Activated effector memory CD4-positive, alpha-beta T cell treated with anti-CD3 and anti-CD28 coated beads, Interleukin-2, amount 50 U/mL, for 16 hours (primary cell): ENCODE data around the gene PDLIM1.

Source experiments
- DNase-seq: peaks from one replicate; pipeline ENCODE4 v3.0.0-alpha.2; 2020

The PDLIM1 gene

GRCh38 chr10:95314192-95314918 lies 23.6 kb upstream of the PDLIM1 start:
- DNase-seq: no peak

GRCh38 chr10:95312986-95313495 lies 22.2 kb upstream of the PDLIM1 start:
- DNase-seq: no peak

- no peak for DNase-seq
Measured at GRCh38 chr10:95312257-95312656, 21.5 kb upstream of the PDLIM1 start.

DNA sequence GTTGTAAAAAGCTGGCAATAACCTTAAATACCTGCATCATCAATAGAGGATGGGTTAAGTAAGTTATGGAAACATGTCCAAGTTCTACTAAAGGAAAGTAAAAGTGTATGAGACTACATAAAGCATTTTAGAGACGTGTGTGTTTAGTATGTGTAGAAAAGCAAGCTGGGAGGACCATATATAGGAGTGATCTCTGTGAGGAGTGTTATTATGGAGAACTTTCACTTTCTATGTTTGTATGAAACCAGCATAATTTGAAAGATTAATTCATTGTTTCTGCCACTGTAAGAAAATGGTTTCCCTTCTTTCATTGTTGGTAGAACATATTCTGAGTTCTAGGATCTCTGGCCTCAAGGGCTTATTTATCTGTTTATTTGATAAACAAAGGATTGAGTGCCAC lies 19.2 kb upstream of the PDLIM1 start:
- DNase-seq: no peak

DNA sequence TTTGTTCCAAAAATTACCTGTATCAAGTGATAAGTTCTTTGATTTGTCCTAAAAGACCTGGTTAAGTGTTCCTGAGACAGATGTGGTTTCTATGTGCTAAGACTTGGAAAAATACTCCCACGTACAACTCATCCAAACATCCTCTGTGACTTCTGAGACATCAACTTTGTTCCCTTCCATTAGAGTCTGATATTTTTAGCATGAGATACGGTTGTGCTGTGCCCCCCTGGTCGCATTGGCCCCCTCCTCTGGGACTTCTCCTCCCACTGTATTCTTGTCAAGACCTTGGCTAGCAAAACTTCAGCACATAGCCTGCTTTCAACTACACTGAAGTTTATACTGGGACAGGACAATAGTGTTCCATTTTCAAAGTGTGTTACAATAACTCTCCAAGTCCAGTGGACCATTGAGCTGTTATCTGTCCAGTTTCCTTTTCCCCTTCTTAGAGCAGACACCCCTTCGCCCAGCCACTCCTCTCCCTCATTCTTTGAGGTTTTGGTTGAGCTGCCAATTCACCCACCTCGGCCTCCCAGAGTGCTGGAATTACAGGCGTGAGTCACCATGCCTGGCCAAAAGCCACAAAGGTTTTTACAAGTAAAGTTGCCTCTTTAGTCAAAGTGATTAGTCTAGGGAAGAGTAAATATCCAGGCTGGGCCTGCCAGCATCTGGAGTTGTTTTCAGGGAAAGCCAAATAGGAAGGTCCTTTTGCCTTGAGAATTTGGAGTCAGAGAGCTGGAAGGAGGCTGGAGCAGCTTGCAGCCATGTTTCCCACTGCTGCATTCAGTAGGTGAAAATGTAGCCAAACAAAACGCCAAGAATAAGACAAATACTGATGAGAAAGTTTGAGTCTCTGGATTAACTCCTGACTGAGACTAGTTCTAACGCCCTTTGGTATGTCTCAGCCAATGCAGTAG lies 17.8 kb upstream of the PDLIM1 start:
- no peak for DNase-seq

- DNase-seq: no peak
Measured at GRCh38 chr10:95306851-95307250, 16.0 kb upstream of the PDLIM1 start.

GRCh38 chr10:95306318-95306650 lies 15.5 kb upstream of the PDLIM1 start:
- no peak for DNase-seq

DNA sequence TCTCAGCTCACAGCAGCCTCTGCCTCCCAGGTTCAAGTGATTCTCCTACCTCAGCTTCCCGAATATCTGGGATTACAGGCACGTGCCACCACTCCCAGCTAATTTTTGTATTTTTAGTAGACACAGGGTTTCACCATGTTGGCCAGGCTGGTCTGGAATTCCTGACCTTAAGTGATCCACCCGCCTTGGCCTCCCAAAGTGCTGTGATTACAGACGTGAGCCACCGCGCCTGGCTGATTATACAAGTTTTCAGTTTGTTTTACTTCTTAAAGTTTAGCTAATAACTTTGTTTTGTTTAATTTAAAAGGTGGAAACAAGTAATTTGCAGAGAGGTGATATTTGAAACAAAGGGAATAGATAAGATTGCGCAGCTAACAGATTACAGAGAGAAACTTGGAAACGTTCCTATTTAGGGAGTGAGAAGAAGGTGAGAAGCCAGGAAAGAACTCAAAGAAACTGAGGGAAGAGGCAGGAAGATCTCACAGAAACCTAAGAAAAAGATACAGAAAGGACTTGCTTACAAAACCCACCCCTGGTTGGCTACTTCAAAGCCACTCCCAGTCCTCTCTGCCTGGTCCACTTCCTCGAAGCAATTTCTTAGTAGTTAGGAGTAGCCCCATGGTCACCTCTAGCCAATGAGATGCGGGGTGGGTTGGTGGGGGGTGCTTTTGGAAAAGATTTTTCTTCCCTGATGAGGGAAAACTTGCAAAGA lies 15.0 kb upstream of the PDLIM1 start:
- DNase-seq: no peak

DNA sequence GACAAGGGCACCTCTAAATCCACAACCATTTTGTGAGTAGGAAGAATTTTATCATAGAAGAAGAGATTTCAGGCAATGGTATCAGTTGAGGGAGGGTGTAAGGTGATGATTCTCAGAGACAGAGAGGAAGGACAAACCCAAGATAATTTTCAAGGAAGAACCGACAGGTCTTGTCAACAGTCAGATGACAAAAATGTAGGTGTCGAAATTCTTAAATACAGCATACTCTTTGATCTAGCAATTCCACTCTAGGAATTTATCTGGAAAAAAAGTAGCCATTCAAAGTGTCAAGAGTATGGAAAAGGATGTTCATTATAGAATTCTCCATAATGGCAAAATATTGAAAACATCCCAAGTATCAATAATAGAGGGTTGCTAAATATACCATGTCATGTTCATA lies 14.2 kb upstream of the PDLIM1 start:
- DNase-seq: no peak

GRCh38 chr10:95304463-95304862 lies 13.7 kb upstream of the PDLIM1 start:
- DNase-seq: no peak

- no peak for DNase-seq
Measured at GRCh38 chr10:95303950-95304349, 13.1 kb upstream of the PDLIM1 start.

- DNase-seq: no peak
Measured at GRCh38 chr10:95303535-95303934, 12.7 kb upstream of the PDLIM1 start.

- no peak for DNase-seq
Measured at GRCh38 chr10:95300022-95300539, 9.3 kb upstream of the PDLIM1 start.

DNA sequence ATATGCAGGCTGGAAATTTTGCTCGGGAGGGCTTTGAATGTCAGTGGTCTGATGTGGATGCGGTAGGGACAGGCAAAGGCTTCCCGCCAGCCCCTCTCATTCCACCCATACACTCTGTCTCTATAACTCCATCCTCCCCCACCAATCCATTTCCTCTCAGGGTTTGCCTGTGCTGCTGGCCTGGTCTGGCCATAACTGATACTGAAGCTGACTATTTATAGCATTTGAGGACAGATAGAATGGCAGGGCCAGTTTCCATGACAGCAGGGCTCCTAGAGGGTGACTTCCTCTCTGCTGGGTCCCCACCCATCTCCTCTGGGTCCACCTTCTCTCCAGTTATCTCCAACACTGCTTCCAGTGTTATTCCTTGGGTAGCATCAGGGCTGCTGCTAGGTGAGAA lies 6.6 kb upstream of the PDLIM1 start:
- DNase-seq: no peak

DNA sequence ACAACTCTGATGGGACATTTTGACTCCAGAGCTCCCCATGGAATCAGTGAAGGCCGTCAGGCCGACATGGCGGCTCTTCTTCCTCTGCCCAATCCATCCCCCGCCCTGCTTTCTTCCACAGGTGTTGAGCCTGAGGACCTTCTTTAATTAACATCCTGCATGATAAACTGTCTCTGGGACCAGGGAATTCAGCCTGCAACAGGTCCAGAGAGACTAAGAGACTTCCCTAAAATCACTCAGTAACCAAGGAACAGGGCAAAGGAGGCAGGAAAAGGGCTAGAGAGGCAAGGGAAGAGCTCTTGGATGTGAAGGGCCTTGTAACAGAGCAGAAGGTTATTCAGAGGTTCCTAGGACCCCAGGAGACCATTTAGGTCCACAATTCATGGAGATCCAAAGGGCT lies 6.0 kb upstream of the PDLIM1 start:
- no peak for DNase-seq

DNA sequence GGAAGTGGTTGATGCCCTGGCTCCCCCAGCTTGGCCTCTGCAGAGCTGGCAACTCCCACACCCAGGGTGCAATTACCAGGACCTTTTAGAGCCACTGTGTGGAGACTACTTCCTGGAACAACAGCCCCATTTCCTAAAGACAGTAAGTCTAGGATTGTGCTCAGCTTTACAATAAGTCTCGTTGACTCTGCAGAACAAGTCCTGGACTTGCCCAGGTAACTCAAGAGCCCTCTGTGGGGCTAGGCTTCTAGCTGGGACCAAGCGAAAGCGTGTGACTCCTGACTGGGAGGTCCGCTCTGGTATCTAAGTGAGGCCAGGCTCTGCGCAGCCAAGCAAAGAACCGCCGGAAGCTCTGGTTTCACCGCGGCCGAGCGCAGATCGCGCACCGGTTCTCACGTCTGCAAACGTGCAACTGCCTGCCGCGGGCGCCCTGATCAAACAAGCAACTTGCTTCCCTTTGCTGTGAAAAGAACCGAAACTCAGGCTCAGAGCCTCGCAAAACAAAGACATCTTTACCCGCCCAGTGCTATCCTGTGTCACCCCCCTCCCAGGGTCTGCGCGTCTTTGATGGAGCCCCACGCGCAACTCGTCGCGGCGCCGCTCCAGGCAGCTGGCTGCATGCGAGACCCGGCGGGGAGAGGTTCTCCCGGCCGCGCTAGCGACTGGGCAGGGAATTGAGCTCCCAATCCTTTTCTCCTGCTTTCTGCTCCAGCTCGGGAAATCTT lies 4.4 kb upstream of the PDLIM1 start:
- DNase-seq: no peak

DNA sequence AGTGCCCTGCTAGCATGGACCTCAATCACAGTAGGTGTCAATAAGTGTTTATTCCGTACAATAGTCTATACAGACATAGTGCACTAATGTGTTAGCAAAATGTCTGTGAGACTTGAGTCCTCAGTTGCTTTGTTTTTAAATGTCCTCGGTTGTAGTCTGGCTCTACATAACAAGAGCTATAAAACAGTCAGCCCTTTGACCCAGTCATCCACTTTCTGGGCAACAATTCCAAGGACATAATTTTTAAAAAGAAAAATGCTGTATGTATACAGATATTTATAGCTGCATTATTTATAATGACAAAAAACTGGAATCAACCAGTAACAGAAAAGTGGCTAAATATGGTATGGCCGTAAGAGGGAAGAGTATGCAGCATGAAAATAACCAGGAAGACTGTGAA lies 2.8 kb upstream of the PDLIM1 start:
- DNase-seq: no peak

DNA sequence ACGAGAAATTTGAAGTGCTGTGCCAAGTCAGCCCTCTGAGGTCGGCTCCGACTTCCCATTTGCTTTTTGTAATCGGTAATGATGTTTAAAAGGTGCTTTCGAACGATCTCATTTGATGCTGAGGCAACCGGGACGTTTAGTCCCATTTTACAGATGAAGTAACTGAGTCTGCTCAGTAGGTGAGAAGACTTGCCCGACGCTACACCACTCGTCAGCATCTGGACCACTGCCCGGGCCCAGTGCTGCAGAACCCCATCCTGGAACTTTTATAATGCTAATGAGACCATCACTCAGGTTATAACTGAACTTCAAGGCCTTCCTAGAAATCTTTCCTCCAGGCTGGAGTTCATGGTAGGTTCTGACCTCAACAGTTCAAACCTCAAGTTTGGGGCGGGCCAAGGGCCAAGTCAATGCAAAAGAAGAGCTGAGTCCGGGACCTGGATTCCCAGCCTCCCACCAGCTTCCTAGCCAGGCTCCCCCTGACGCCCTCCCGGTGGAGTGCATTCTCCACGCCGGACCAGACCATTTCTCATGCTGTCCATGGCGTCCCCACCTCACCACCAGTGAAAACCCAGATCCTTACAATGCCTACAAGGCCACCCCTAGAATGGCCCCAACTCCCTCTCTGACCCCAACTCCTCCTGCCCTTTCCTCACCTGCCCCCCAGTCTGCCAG lies 699 bp upstream of the PDLIM1 start:
- no peak for DNase-seq

- DNase-seq: no peak
Measured at GRCh38 chr10:95289921-95290421, 832 bp downstream of the PDLIM1 start.

DNA sequence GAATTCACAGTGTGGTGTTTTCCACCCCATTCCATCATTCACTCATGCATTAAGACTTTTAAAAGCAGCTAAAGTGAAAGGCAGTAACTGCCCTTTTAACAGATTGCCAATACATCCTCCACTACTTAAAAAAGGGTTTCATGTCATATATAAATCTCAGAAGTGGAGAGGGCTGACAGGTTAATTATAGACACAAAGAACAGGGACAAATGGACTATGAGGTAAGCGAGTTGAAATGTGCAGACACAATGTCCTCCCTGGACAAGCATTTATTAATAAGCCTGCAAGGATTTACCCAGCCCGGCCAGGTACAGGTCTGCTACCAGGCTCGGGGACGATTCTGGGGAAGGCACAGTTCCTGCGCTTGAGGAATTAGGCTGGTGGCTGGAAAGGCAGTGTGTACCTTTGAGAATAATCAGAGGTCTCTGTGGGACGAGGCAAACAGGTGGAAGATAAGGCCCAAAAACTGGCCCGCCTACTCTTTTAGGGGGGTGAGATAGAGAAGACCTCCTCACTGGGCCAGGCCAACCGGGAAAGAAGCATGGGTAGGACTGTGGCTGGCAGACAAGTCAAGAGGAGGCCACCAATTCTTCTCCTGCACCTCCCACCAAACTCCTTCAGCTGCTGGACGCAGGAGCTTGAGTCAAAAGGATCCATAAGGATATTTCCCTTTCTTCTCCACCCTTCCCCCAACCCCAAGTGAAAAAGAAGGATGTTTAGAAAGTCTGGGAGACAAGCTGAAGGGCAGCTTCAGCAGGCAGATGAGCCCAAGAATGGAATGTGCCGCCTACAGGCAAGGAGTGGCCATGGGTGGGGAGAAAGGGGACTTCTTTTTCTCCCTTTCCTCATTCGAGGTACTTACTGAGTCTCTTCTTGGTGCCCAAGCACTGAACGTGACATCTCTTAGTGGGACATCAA lies 1.5 kb downstream of the PDLIM1 start:
- DNase-seq: no peak

DNA sequence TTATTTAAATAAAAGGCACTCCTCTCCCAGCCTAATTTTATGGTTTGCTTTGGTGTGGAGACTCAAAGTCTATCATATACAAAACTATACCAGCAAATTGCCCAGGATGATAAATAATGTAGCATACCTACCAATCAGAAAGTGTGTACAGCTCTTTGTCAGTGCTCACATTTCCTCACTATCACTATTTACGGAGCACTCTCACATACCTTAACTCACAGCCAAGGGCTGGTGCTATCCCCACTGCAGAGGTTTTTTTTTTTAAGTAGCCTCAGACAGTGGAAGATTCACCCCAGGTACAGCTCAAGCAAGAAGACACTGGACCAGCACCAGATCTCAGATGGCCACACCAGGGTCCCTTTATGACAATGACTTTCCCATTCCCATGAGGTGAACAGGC lies 2.5 kb downstream of the PDLIM1 start:
- no peak for DNase-seq
